ENCODE data around the gene ZNF18.

ZNF18 gene, protein sequence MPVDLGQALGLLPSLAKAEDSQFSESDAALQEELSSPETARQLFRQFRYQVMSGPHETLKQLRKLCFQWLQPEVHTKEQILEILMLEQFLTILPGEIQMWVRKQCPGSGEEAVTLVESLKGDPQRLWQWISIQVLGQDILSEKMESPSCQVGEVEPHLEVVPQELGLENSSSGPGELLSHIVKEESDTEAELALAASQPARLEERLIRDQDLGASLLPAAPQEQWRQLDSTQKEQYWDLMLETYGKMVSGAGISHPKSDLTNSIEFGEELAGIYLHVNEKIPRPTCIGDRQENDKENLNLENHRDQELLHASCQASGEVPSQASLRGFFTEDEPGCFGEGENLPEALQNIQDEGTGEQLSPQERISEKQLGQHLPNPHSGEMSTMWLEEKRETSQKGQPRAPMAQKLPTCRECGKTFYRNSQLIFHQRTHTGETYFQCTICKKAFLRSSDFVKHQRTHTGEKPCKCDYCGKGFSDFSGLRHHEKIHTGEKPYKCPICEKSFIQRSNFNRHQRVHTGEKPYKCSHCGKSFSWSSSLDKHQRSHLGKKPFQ

GRCh38 chr17:11997147-11997971 lies at the start of gene ZNF18:
TSS of gene ZNF18 (minus strand) at chr17:11997475. CDS start at chr17:11992829, 4,646 bp downstream.
- Histone ChIP-seq H3K36me3 (ENCODE audit: control insufficient read depth in 2 of 2, insufficient read depth in 2 of 2, low read length in 2 of 2) (peaks cover 3% of the 10 kb centered on the region in 2 donors), H3K4me3 (ENCODE audit: low read length in 2 of 2) (peak within 1 kb of the TSS; percentile 94 to 98), H3K27ac (ENCODE audit: low read length) (peak within 1 kb of the TSS; percentile 82), H3K4me1 (ENCODE audit: control insufficient read depth, insufficient read depth, low read length) (peaks cover 4% of the 10 kb centered on the region), H3K9ac (ENCODE audit: low read length in 2 of 2) (peak within 1 kb of the TSS; percentile 88 to 90), H3K27me3 (ENCODE audit: control insufficient read depth in 1 of 2, insufficient read depth in 2 of 2, low read length in 2 of 2) (no peaks in the 10 kb centered on the region), H3K9me3 (ENCODE audit: control insufficient read depth in 2 of 2, low read length in 2 of 2) (no peaks in the 10 kb centered on the region)

DNA sequence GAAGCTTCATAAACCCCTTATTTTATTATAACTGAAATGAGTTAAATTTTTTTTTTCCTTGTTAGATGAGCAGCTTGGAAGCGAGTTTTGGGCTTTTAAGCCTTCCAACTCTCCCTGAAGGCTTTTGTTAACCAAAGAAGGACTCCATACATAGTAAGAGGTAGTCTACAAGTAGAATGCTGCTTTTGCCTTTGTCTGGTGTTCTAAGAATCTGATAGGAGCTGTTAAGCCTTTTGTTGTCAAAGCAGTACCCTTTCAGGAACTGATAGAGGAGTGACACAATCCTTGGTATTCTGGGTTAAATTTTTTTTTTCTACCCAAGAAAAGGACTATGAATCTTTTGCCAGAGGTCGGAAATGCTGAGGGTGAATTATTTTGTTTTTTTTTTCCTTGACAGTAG lies 49.5 kb upstream of the ZNF18 start:
- Histone ChIP-seq H3K36me3 (ENCODE audit: control insufficient read depth in 2 of 2, insufficient read depth in 2 of 2, low read length in 2 of 2) (no peaks in the 10 kb centered on the region), H3K4me3 (ENCODE audit: low read length in 2 of 2) (no peak overlapping the region), H3K9ac (ENCODE audit: low read length in 2 of 2) (no peak overlapping the region), H3K27ac (ENCODE audit: low read length) (no peak overlapping the region), H3K4me1 (ENCODE audit: control insufficient read depth, insufficient read depth, low read length) (no peaks in the 10 kb centered on the region), H3K27me3 (ENCODE audit: control insufficient read depth in 1 of 2, insufficient read depth in 2 of 2, low read length in 2 of 2) (no peaks in the 10 kb centered on the region), H3K9me3 (ENCODE audit: control insufficient read depth in 2 of 2, low read length in 2 of 2) (no peaks in the 10 kb centered on the region)

DNA sequence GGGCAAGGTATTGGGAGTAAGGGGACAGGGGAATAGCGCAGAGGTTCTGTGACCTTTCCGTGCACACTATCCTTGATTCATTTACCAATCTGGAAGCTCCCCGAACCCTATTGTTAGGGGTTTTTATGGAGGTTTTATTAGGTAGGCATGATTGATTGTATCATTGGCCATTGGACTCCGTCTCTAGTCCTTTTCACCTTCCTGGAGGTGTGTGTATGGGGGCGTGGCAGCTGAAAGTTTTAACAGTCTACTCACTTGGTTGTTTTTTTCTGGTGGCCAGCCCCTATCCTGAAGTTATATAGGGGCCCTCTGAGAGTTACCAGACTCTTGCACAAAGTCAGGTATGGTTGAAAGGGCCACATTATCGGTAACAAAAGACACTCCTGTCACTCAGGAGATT lies 46.4 kb upstream of the ZNF18 start:
- H3K27ac ChIP-seq (ENCODE audit: low read length) = no peak overlapping the region
- H3K27me3 ChIP-seq (ENCODE audit: control insufficient read depth in 1 of 2, insufficient read depth in 2 of 2, low read length in 2 of 2) = no peaks in the 10 kb centered on the region
- no peaks in the 10 kb centered on the region for H3K36me3 ChIP-seq (ENCODE audit: control insufficient read depth in 2 of 2, insufficient read depth in 2 of 2, low read length in 2 of 2)
- H3K4me1 ChIP-seq (ENCODE audit: control insufficient read depth, insufficient read depth, low read length) = no peaks in the 10 kb centered on the region
- H3K9me3 ChIP-seq (ENCODE audit: control insufficient read depth in 2 of 2, low read length in 2 of 2) = no peaks in the 10 kb centered on the region
- no peak overlapping the region for H3K4me3 ChIP-seq (ENCODE audit: low read length in 2 of 2)
- no peak overlapping the region for H3K9ac ChIP-seq (ENCODE audit: low read length in 2 of 2)

DNA sequence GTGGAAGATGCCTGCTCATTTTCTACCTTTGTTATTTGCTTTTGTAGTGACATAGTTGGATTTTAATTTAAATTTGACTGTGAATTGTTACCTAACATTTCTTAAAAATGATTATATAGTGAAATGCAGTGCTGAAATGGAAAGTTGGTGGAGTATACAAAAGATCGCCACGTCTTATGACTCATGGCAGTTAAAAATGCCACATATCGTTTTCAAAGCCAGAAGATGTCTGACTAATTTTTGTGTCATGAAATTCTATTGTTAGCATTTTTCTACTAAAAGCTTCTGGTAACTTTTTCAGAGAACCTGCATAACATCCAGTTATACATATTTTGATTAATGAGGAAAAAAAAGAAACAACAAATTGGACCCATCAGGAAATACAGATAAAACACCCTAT lies 44.0 kb upstream of the ZNF18 start:
- Histone ChIP-seq H3K36me3 (ENCODE audit: control insufficient read depth in 2 of 2, insufficient read depth in 2 of 2, low read length in 2 of 2) (no peaks in the 10 kb centered on the region), H3K27me3 (ENCODE audit: control insufficient read depth in 1 of 2, insufficient read depth in 2 of 2, low read length in 2 of 2) (no peaks in the 10 kb centered on the region), H3K9ac (ENCODE audit: low read length in 2 of 2) (no peak overlapping the region), H3K27ac (ENCODE audit: low read length) (no peak overlapping the region), H3K4me3 (ENCODE audit: low read length in 2 of 2) (no peak overlapping the region), H3K9me3 (ENCODE audit: control insufficient read depth in 2 of 2, low read length in 2 of 2) (no peaks in the 10 kb centered on the region), H3K4me1 (ENCODE audit: control insufficient read depth, insufficient read depth, low read length) (no peaks in the 10 kb centered on the region)

- H3K36me3 ChIP-seq (ENCODE audit: control insufficient read depth in 2 of 2, insufficient read depth in 2 of 2, low read length in 2 of 2) = no peaks in the 10 kb centered on the region
- no peaks in the 10 kb centered on the region for H3K9me3 ChIP-seq (ENCODE audit: control insufficient read depth in 2 of 2, low read length in 2 of 2)
- no peaks in the 10 kb centered on the region for H3K4me1 ChIP-seq (ENCODE audit: control insufficient read depth, insufficient read depth, low read length)
- H3K4me3 ChIP-seq (ENCODE audit: low read length in 2 of 2) = no peak overlapping the region
- no peak overlapping the region for H3K9ac ChIP-seq (ENCODE audit: low read length in 2 of 2)
- no peaks in the 10 kb centered on the region for H3K27me3 ChIP-seq (ENCODE audit: control insufficient read depth in 1 of 2, insufficient read depth in 2 of 2, low read length in 2 of 2)
- no peak overlapping the region for H3K27ac ChIP-seq (ENCODE audit: low read length)
Observed at GRCh38 chr17:12040478-12040877, 43.2 kb upstream of the ZNF18 start.

DNA sequence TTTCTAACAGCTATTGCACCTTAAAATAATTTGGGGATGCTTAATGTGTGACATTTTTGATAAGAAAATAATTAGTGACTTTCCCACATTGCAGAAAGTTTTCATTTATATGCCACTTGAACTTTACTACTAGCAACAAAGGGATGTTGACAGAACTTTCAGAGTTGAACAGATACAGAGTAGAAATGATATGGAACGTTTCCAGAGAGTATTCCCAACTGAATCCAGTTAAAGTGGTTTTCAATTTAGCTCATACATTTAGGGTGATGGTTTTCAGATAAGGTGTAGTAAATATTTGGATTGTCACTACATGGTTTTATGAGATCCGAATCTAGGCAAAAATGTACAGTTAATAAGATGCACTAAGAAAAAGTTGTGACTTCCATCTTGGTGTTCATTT lies 40.7 kb upstream of the ZNF18 start:
- no peaks in the 10 kb centered on the region for H3K4me1 ChIP-seq (ENCODE audit: control insufficient read depth, insufficient read depth, low read length)
- no peaks in the 10 kb centered on the region for H3K9me3 ChIP-seq (ENCODE audit: control insufficient read depth in 2 of 2, low read length in 2 of 2)
- no peak overlapping the region for H3K4me3 ChIP-seq (ENCODE audit: low read length in 2 of 2)
- no peak overlapping the region for H3K27ac ChIP-seq (ENCODE audit: low read length)
- no peaks in the 10 kb centered on the region for H3K27me3 ChIP-seq (ENCODE audit: control insufficient read depth in 1 of 2, insufficient read depth in 2 of 2, low read length in 2 of 2)
- H3K36me3 ChIP-seq (ENCODE audit: control insufficient read depth in 2 of 2, insufficient read depth in 2 of 2, low read length in 2 of 2) = no peaks in the 10 kb centered on the region
- H3K9ac ChIP-seq (ENCODE audit: low read length in 2 of 2) = no peak overlapping the region

GRCh38 chr17:12035673-12036072 lies 38.4 kb upstream of the ZNF18 start:
- Histone ChIP-seq H3K36me3 (ENCODE audit: control insufficient read depth in 2 of 2, insufficient read depth in 2 of 2, low read length in 2 of 2) (no peaks in the 10 kb centered on the region), H3K9ac (ENCODE audit: low read length in 2 of 2) (no peak overlapping the region), H3K9me3 (ENCODE audit: control insufficient read depth in 2 of 2, low read length in 2 of 2) (no peaks in the 10 kb centered on the region), H3K4me3 (ENCODE audit: low read length in 2 of 2) (no peak overlapping the region), H3K27ac (ENCODE audit: low read length) (no peak overlapping the region), H3K4me1 (ENCODE audit: control insufficient read depth, insufficient read depth, low read length) (no peaks in the 10 kb centered on the region), H3K27me3 (ENCODE audit: control insufficient read depth in 1 of 2, insufficient read depth in 2 of 2, low read length in 2 of 2) (no peaks in the 10 kb centered on the region)

- Histone ChIP-seq H3K36me3 (ENCODE audit: control insufficient read depth in 2 of 2, insufficient read depth in 2 of 2, low read length in 2 of 2) (no peaks in the 10 kb centered on the region), H3K4me3 (ENCODE audit: low read length in 2 of 2) (no peak overlapping the region), H3K27me3 (ENCODE audit: control insufficient read depth in 1 of 2, insufficient read depth in 2 of 2, low read length in 2 of 2) (no peaks in the 10 kb centered on the region), H3K9ac (ENCODE audit: low read length in 2 of 2) (no peak overlapping the region), H3K9me3 (ENCODE audit: control insufficient read depth in 2 of 2, low read length in 2 of 2) (no peaks in the 10 kb centered on the region), H3K27ac (ENCODE audit: low read length) (no peak overlapping the region), H3K4me1 (ENCODE audit: control insufficient read depth, insufficient read depth, low read length) (no peaks in the 10 kb centered on the region)
Observed at GRCh38 chr17:12034538-12034937, 37.3 kb upstream of the ZNF18 start.

GRCh38 chr17:12028611-12029010 lies 31.3 kb upstream of the ZNF18 start:
- Histone ChIP-seq H3K36me3 (ENCODE audit: control insufficient read depth in 2 of 2, insufficient read depth in 2 of 2, low read length in 2 of 2) (no peaks in the 10 kb centered on the region), H3K27me3 (ENCODE audit: control insufficient read depth in 1 of 2, insufficient read depth in 2 of 2, low read length in 2 of 2) (no peaks in the 10 kb centered on the region), H3K4me3 (ENCODE audit: low read length in 2 of 2) (no peak overlapping the region), H3K9me3 (ENCODE audit: control insufficient read depth in 2 of 2, low read length in 2 of 2) (no peaks in the 10 kb centered on the region), H3K4me1 (ENCODE audit: control insufficient read depth, insufficient read depth, low read length) (no peaks in the 10 kb centered on the region), H3K9ac (ENCODE audit: low read length in 2 of 2) (no peak overlapping the region), H3K27ac (ENCODE audit: low read length) (no peak overlapping the region)

DNA sequence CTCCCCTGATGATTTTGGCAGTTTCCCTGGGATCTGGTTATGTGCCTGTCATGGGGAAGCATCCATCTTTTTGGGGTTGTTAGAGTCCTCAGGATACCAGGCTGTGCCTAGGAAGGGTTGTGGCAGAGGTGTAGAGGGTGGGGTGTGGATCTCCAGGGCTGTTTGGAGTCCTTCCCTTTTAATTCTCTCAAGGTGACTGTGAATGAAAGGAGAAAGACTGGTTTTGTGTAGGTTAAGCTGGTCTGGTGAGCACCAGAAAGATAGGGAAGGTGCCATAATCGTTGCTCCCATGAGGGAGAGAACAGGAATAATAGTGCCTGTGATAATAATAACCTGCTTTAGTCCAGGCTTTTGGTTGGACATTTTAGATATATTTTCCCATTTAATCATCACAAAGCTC lies 30.4 kb upstream of the ZNF18 start:
- H3K27me3 ChIP-seq (ENCODE audit: control insufficient read depth in 1 of 2, insufficient read depth in 2 of 2, low read length in 2 of 2) = no peaks in the 10 kb centered on the region
- no peak overlapping the region for H3K27ac ChIP-seq (ENCODE audit: low read length)
- no peaks in the 10 kb centered on the region for H3K36me3 ChIP-seq (ENCODE audit: control insufficient read depth in 2 of 2, insufficient read depth in 2 of 2, low read length in 2 of 2)
- H3K9me3 ChIP-seq (ENCODE audit: control insufficient read depth in 2 of 2, low read length in 2 of 2) = no peaks in the 10 kb centered on the region
- no peak overlapping the region for H3K9ac ChIP-seq (ENCODE audit: low read length in 2 of 2)
- no peak overlapping the region for H3K4me3 ChIP-seq (ENCODE audit: low read length in 2 of 2)
- H3K4me1 ChIP-seq (ENCODE audit: control insufficient read depth, insufficient read depth, low read length) = no peaks in the 10 kb centered on the region

All from stomach smooth muscle (tissue), 2 donors.